GM21381 (cell line): ENCODE results near the gene P2RX6.
"Not testable (repeated sequence)": the region's sequence is repeated elsewhere in the genome, so short reads cannot be mapped to it uniquely, and the experiment has no call there.

Experiments
- ATAC-seq: cut with Tn5 transposase; IDR thresholded peaks from one replicate; pipeline ENCODE4 v1.9.1; 2021; ENCODE audit warnings: mild to moderate bottlenecking, moderate library complexity; ENCODE audit not compliant: unreplicated experiment

Gene P2RX6

GRCh38 chr22:21071796-21072195 lies 56.8 kb downstream of the P2RX6 start:
- not testable (repeated sequence) for ATAC-seq

DNA sequence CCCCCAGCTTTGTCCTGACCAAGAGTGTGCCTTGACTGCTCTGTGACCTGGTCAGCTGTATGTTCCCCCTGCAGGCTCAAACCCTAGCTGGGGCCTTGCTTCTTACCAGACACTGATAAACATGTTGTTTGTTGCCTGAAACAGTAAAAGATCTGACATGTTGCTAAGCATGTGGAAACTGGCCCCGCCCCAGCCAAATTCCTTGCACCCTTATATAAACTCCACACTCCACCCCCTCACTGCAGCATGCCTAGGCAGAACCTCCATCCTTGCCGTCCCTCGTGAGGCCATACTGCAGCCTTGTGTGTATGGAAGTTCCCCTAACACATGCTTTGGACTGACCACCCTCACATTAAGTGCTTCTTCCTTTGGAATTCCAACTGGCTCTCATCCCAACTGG lies 58.1 kb downstream of the P2RX6 start:
- no peak for ATAC-seq

- ATAC-seq = no peak
Observed at GRCh38 chr22:21073482-21073881, 58.5 kb downstream of the P2RX6 start.

- ATAC-seq = no peak
Observed at GRCh38 chr22:21074102-21074715, 59.2 kb downstream of the P2RX6 start.

GRCh38 chr22:21075516-21076138 lies 60.7 kb downstream of the P2RX6 start:
- ATAC-seq = no peak

DNA sequence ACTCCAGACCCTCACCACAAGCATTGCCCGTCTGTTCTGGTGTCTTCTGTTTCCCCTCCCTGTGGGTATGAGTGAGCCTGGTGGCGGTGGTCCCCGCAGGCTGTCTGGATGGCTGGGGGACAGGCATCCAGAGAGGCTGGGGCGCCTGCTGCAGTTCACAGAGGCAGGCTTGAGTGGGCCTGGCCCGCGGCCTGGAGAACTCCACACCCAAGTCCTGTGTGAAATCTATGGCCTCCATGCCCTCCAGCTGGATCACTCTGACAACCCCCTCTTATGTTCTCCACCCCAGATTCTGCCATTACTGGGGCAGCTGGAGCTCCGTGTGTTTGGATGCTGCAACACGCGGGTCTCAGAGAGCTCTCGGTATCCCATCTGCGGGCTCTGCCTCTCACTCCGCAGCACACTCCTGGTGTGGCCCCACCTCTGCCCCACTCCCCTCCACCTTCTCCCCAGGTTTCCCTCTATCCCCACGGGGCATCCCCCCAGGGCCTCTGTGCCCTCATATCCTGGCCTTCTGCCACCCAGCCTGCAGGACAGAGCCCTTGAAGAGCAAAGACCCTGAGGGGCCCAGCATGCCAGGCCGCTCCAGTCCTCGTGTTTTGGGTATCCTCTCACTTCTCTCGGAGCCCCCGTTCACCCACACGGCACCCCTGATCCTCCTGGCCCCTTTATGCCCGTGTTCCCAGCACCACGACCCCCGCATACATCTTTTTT lies 62.1 kb downstream of the P2RX6 start:
- no peak for ATAC-seq
